K562 (cell line): Measurements from ENCODE around the gene SLC4A5. TPM values are rescaled to one million over a fixed set of nuclear protein-coding genes. Genes with fewer than 3 reads are reported as not detected.
A peak's percentile ranks its signal among the peaks of the same experiment; 100 is the strongest.

Experiments
- BRD9 ChIP-seq: fragments of 450-650 bp; IDR thresholded peaks from 2 replicates; pipeline ENCODE4 v1.6.1; 2018; ENCODE audit warnings: low read depth; ENCODE audit not compliant: partially characterized antibody
- CBX3 ChIP-seq, 2 experiments: IDR thresholded peaks; 1 replicate in 1 of 2; 2 replicates in 1 of 2; pipeline ENCODE4 v1.6.1; 2012; ENCODE audit warnings: inconsistent platforms in 2 of 2, low read length in 2 of 2, borderline replicate concordance in 1 of 2, control low read depth in 1 of 2
- CC2D1A ChIP-seq: fragments of 450-650 bp; IDR thresholded peaks from 2 replicates; pipeline ENCODE4 v1.6.1; 2017; ENCODE audit warnings: mild to moderate bottlenecking
- CEBPG ChIP-seq, 3 experiments: fragments of 200-800 bp in 1 of 3; sonication (Bioruptor generic) in 1 of 3; sonication (generic) in 1 of 3; formaldehyde crosslinking in 1 of 3; IDR thresholded peaks in 2 of 3; conservative IDR thresholded peaks in 1 of 3; 2 replicates each; pipeline versions ENCODE4 v1.6.1 to v1.8.0; 2016 to 2022; ENCODE audit warnings: missing compliant biosample characterization in 2 of 3, missing genetic modification characterization in 2 of 3, mild to moderate bottlenecking in 1 of 3, missing genetic modification reagents in 1 of 3
- CHD2 ChIP-seq: IDR thresholded peaks from 2 replicates; pipeline ENCODE4 v1.6.1; 2011; ENCODE audit warnings: low read depth, low read length
- CTBP1 ChIP-seq: fragments of 450-650 bp; IDR thresholded peaks from 2 replicates; pipeline ENCODE4 v1.6.1; 2016; ENCODE audit warnings: borderline replicate concordance
- DPF2 ChIP-seq: fragments of 450-650 bp; IDR thresholded peaks from 2 replicates; pipeline ENCODE4 v1.6.1; 2016
- EP400 ChIP-seq: fragments of 450-650 bp; IDR thresholded peaks from 2 replicates; pipeline ENCODE4 v1.6.1; 2017; ENCODE audit warnings: antibody characterized with exemption, mild to moderate bottlenecking, moderate library complexity
- GATAD2A ChIP-seq: fragments of 450-650 bp; IDR thresholded peaks from 2 replicates; pipeline ENCODE4 v1.6.1; 2017
- HDAC1 ChIP-seq, 2 experiments: fragments of 450-650 bp; IDR thresholded peaks; 2 replicates each; pipeline ENCODE4 v1.6.1; 2016 to 2017; ENCODE audit warnings: inconsistent platforms in 1 of 2, mild to moderate bottlenecking in 1 of 2, moderate library complexity in 1 of 2
- HDAC6 ChIP-seq: IDR thresholded peaks from 2 replicates; pipeline ENCODE4 v1.6.1; 2012; ENCODE audit warnings: low read depth, mild to moderate bottlenecking, control low read depth, inconsistent platforms, low read length, moderate library complexity
- KDM4B ChIP-seq, 2 experiments: fragments of 450-650 bp in 1 of 2; sonication (generic) in 1 of 2; IDR thresholded peaks; 2 replicates each; pipeline ENCODE4 v1.6.1; 2016 to 2017; ENCODE audit warnings: borderline replicate concordance in 2 of 2, antibody characterized with exemption in 1 of 2, low read depth in 1 of 2, mild to moderate bottlenecking in 1 of 2
- MAFF ChIP-seq: IDR thresholded peaks from 2 replicates; pipeline ENCODE4 v1.6.1; 2012; ENCODE audit warnings: low read length, improper control_type of control experiment
- MAFG ChIP-seq: fragments of 450-650 bp; conservative IDR thresholded peaks from 2 replicates; pipeline ENCODE4 v1.6.1; 2016; ENCODE audit warnings: missing genetic modification characterization, missing compliant biosample characterization
- MTA2 ChIP-seq: fragments of 450-650 bp; IDR thresholded peaks from 2 replicates; pipeline ENCODE4 v1.6.1; 2016; ENCODE audit warnings: low read depth
- NBN ChIP-seq: fragments of 450-650 bp; IDR thresholded peaks from 2 replicates; pipeline ENCODE4 v1.6.1; 2016; ENCODE audit warnings: low read depth, mild to moderate bottlenecking
- NCOA1 ChIP-seq: fragments of 450-650 bp; IDR thresholded peaks from 2 replicates; pipeline ENCODE4 v1.6.1; 2016; ENCODE audit warnings: low read depth
- SMARCA4 ChIP-seq: fragments of 450-650 bp; IDR thresholded peaks from 2 replicates; pipeline ENCODE4 v1.6.1; 2016
- STAT5A ChIP-seq: IDR thresholded peaks from 2 replicates; pipeline ENCODE4 v1.6.1; 2012; ENCODE audit warnings: low read length, inconsistent platforms, borderline replicate concordance
- YY1 ChIP-seq, 3 experiments: IDR thresholded peaks; 2 replicates each; pipeline ENCODE4 v1.6.1; 2011; ENCODE audit warnings: low read length in 2 of 3, mild to moderate bottlenecking in 2 of 3, moderate library complexity in 2 of 3, borderline replicate concordance in 1 of 3, control low read depth in 1 of 3, low read depth in 1 of 3; ENCODE audit not compliant: insufficient read depth in 3 of 3, insufficient replicate concordance in 2 of 3, control insufficient read depth in 1 of 3, insufficient read length in 1 of 3; ENCODE audit errors: extremely low read depth in 1 of 3
- ZNF133 ChIP-seq: fragments of 250-450 bp; sonication (Bioruptor Pico); IDR thresholded peaks from 2 replicates; pipeline ENCODE4 v1.4.0; 2020; ENCODE audit warnings: mild to moderate bottlenecking
- ZNF384 ChIP-seq: IDR thresholded peaks from 2 replicates; pipeline ENCODE4 v1.6.1; 2012; ENCODE audit warnings: low read depth, low read length, improper control_type of control experiment
- ZNF57 ChIP-seq: fragments of 450-650 bp; formaldehyde crosslinking; IDR thresholded peaks from 2 replicates; pipeline ENCODE4 v1.4.0; 2020; ENCODE audit warnings: mild to moderate bottlenecking, moderate library complexity
- polyA plus RNA-seq, 8 experiments: library from polyadenylated mRNA; depleted of rRNA in 4 of 8; stranded (reverse) in 5 of 8; unstranded in 3 of 8; fragments of >200 nt; fragmentation: Nextera tagmentation in 2 of 8; fragmentation: Illumina TruSeq in 1 of 8; extraction: Ambion mirVana in 2 of 8; extraction: Trizol in 1 of 8; gene quantifications; 2 replicates each; pipeline versions ENCODE4 v1.2.1 to v1.2.3, GENCODE V29; 2011 to 2014; ENCODE audit warnings: inconsistent platforms in 1 of 8, missing spikeins in 1 of 8
- total RNA-seq, 7 experiments: library from RNA; depleted of rRNA in 6 of 7; stranded (reverse); fragments of >200 nt in 6 of 7; fragmentation: Illumina TruSeq in 2 of 7; extraction: Trizol in 2 of 7; gene quantifications; 2 replicates each; pipeline versions ENCODE4 v1.2.1 to v1.2.3, GENCODE V29; 2011 to 2021; ENCODE audit warnings: low replicate concordance in 1 of 7
- TF ChIP-seq, protein P1 (sequence below): fragments of 450-650 bp; IDR thresholded peaks from 2 replicates; pipeline ENCODE4 v1.6.1; 2016; ENCODE audit warnings: antibody characterized with exemption
- TF ChIP-seq, protein P2 (sequence below), 2 experiments: fragments of 200-800 bp in 1 of 2; sonication (Bioruptor generic) in 1 of 2; sonication (generic) in 1 of 2; formaldehyde crosslinking in 1 of 2; IDR thresholded peaks in 1 of 2; conservative IDR thresholded peaks in 1 of 2; 2 replicates each; pipeline versions ENCODE4 v1.5.0 to v1.6.1; 2016 to 2020; ENCODE audit warnings: missing compliant biosample characterization in 1 of 2, missing genetic modification characterization in 1 of 2, missing genetic modification reagents in 1 of 2
- TF ChIP-seq, protein P3 (sequence below): sonication (generic); IDR thresholded peaks from 2 replicates; pipeline ENCODE4 v1.6.1; 2016

The SLC4A5 gene
- total and polyA plus RNA-seq, 9 of the 15 experiments (the other 6 are each of a cell fraction or from before 2014, with no cell fraction given): 0.03 to 0.77 (median 0.14) TPM; not detected in 1

DNA sequence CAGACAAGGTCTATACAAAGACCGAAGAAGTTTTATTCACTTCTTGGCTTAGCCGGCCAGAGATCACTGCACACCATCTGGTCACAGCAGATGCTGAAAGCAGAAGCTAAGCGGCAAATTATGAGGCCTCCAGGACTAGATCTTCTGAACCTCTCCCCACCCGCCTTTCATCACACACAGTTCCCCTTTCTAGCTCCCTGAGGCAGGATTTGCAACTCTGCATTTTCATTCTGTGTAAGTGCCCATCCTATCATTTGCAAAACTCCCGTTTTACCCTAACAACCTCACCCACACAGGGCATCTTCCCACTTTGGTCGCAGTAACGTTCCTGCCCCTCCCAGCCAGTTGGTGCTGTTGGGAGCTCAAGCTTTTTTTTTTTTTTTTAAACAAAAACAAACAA lies 161.5 kb downstream of the SLC4A5 start (continued):
- TF ChIP-seq HDAC6 (no peak), CHD2 (no peak), ZNF133 (CRISPR knock-in tag) (no peak), HDAC1 (IDR thresholded peaks at IDR 0.05) (peak in 1 of 2 experiments; percentile 38; a peak in 1 of 4 replicates), MTA2 (peak; percentile 61), EP400 (peak; percentile 37; the same call in 1 of the 2 replicates), CBX3 (IDR thresholded peaks at IDR 0.05; ENCODE audit: borderline replicate concordance in 1 of 2, low read length in 2 of 2) (peak in 1 of 2 experiments; percentile 75; a peak in 1 of 3 replicates), YY1 (IDR thresholded peaks at IDR 0.05; ENCODE audit: borderline replicate concordance in 1 of 3, control insufficient read depth in 1 of 3, extremely low read depth in 1 of 3, insufficient read depth in 3 of 3, insufficient read length in 1 of 3, insufficient replicate concordance in 2 of 3, low read depth in 1 of 3, low read length in 2 of 3) (peak in 1 of 3 experiments; percentile 21), NCOA1 (0 out of 2 replicates have a peak, but pooled peaks have one; percentile 52), NBN (peak; percentile 63; the same call in 1 of the 2 replicates), STAT5A (peak; percentile 39), CTBP1 (peak; percentile 86), DPF2 (peak; percentile 84), GATAD2A (0 out of 2 replicates have a peak, but pooled peaks have one; percentile 58), ZNF57 (no peak), CEBPG (CRISPR knock-in tag; IDR thresholded peaks at IDR 0.05) (peak; percentile 12; the same call in 1 of the 2 replicates), CEBPG (tag; conservative IDR thresholded peaks at IDR 0.05 in 1 of 2, IDR thresholded peaks at IDR 0.05 in 1 of 2) (no peak), MAFF (peak; percentile 71), KDM4B (IDR thresholded peaks at IDR 0.05; ENCODE audit: borderline replicate concordance in 2 of 2, low read depth in 1 of 2) (0 out of 4 replicates have a peak, but pooled peaks of 1 of the 2 experiments have one; percentile 43), MAFG (peak; percentile 87), BRD9 (peak; percentile 33), CC2D1A (peak; percentile 54; the same call in 1 of the 2 replicates), SMARCA4 (peak; percentile 75), ZNF384 (peak; percentile 50)
- TF ChIP-seq, protein P1, sequence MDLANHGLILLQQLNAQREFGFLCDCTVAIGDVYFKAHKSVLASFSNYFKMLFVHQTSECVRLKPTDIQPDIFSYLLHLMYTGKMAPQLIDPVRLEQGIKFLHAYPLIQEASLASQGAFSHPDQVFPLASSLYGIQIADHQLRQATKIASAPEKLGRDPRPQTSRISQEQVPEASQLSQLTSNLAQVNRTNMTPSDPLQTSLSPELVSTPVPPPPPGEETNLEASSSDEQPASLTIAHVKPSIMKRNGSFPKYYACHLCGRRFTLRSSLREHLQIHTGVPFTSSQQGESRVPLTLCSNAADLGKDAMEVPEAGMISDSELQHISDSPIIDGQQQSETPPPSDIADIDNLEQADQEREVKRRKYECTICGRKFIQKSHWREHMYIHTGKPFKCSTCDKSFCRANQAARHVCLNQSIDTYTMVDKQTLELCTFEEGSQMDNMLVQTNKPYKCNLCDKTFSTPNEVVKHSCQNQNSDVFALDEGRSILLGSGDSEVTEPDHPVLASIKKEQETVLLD: peak; percentile 35; the same call in 1 of the 2 replicates
- TF ChIP-seq, protein P2, sequence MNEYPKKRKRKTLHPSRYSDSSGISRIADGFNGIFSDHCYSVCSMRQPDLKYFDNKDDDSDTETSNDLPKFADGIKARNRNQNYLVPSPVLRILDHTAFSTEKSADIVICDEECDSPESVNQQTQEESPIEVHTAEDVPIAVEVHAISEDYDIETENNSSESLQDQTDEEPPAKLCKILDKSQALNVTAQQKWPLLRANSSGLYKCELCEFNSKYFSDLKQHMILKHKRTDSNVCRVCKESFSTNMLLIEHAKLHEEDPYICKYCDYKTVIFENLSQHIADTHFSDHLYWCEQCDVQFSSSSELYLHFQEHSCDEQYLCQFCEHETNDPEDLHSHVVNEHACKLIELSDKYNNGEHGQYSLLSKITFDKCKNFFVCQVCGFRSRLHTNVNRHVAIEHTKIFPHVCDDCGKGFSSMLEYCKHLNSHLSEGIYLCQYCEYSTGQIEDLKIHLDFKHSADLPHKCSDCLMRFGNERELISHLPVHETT (CRISPR knock-in tag; conservative IDR thresholded peaks at IDR 0.05 in 1 of 2, IDR thresholded peaks at IDR 0.05 in 1 of 2): 0 out of 4 replicates have a peak, but pooled peaks of 1 of the 2 experiments have one; percentile 32
- TF ChIP-seq, protein P3, sequence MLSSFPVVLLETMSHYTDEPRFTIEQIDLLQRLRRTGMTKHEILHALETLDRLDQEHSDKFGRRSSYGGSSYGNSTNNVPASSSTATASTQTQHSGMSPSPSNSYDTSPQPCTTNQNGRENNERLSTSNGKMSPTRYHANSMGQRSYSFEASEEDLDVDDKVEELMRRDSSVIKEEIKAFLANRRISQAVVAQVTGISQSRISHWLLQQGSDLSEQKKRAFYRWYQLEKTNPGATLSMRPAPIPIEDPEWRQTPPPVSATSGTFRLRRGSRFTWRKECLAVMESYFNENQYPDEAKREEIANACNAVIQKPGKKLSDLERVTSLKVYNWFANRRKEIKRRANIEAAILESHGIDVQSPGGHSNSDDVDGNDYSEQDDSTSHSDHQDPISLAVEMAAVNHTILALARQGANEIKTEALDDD: peak; percentile 71
